Astrocyte (in vitro differentiated cells and primary cell): ENCODE measurements around the gene NOX3. TPM values are rescaled to one million over a fixed set of nuclear protein-coding genes. Genes with fewer than 3 reads are reported as not detected.

Experiments used
- DNase-seq: peaks from one replicate; pipeline ENCODE4 v3.0.0-alpha.2; 2010; ENCODE audit warnings: low read depth
- FAIRE-seq: peaks from 2 replicates; lab custom pipeline; 2011; peaks lifted over from hg19 to GRCh38; lab: Jason Lieb, UNC
- H2AFZ ChIP-seq: 2 replicates; pipeline ENCODE4 v1.6.0; 2012; ENCODE audit warnings: low read depth, low read length, inconsistent platforms
- H3K27ac ChIP-seq: 2 replicates; pipeline ENCODE4 v1.5.1; 2011; ENCODE audit warnings: low read depth, low read length, inconsistent platforms
- H3K27me3 ChIP-seq: 2 replicates; pipeline ENCODE4 v1.6.0; 2011; ENCODE audit warnings: low read length, inconsistent platforms; ENCODE audit not compliant: insufficient read depth
- H3K36me3 ChIP-seq: 2 replicates; pipeline ENCODE4 v1.5.1; 2011; ENCODE audit warnings: low read length, inconsistent platforms; ENCODE audit not compliant: insufficient read depth
- H3K4me1 ChIP-seq: 2 replicates; pipeline ENCODE4 v1.5.1; 2011; ENCODE audit warnings: low read length, inconsistent platforms; ENCODE audit not compliant: insufficient read depth
- H3K4me2 ChIP-seq: 2 replicates; pipeline ENCODE4 v1.6.0; 2012; ENCODE audit warnings: low read length, inconsistent platforms
- H3K4me3 ChIP-seq: 2 replicates; pipeline ENCODE4 v1.5.1; 2011; ENCODE audit warnings: low read depth, mild to moderate bottlenecking, low read length, inconsistent platforms; ENCODE audit not compliant: insufficient read depth
- H3K79me2 ChIP-seq: 2 replicates; pipeline ENCODE4 v1.6.0; 2012; ENCODE audit warnings: mild to moderate bottlenecking, low read length, inconsistent platforms; ENCODE audit not compliant: insufficient read depth
- H3K9ac ChIP-seq: 2 replicates; pipeline ENCODE4 v1.6.0; 2012; ENCODE audit warnings: mild to moderate bottlenecking, low read length, inconsistent platforms
- H3K9me3 ChIP-seq: 2 replicates; pipeline ENCODE4 v1.5.1; 2012; ENCODE audit warnings: low read depth, mild to moderate bottlenecking, low read length, inconsistent platforms; ENCODE audit not compliant: insufficient read depth
- H4K20me1 ChIP-seq: 2 replicates; pipeline ENCODE4 v1.6.0; 2012; ENCODE audit warnings: low read length, inconsistent platforms; ENCODE audit not compliant: insufficient read depth
- H3K27ac Mint-ChIP-seq: one replicate; pipeline ENCODE4 v1.8.0; 2021; ENCODE audit warnings: mild to moderate bottlenecking, mixed read lengths; ENCODE audit not compliant: unreplicated experiment
- H3K27me3 Mint-ChIP-seq: one replicate; pipeline ENCODE4 v1.8.0; 2021; ENCODE audit warnings: low read depth, mixed read lengths; ENCODE audit not compliant: unreplicated experiment
- H3K36me3 Mint-ChIP-seq: one replicate; pipeline ENCODE4 v1.8.0; 2021; ENCODE audit warnings: low read depth, mixed read lengths; ENCODE audit not compliant: unreplicated experiment
- H3K4me1 Mint-ChIP-seq: one replicate; pipeline ENCODE4 v1.8.0; 2021; ENCODE audit warnings: low read depth, mixed read lengths; ENCODE audit not compliant: unreplicated experiment
- H3K4me3 Mint-ChIP-seq: one replicate; pipeline ENCODE4 v1.8.0; 2021; ENCODE audit warnings: mild to moderate bottlenecking, moderate library complexity, mixed read lengths; ENCODE audit not compliant: unreplicated experiment
- H3K9me3 Mint-ChIP-seq: one replicate; pipeline ENCODE4 v1.8.0; 2021; ENCODE audit warnings: mild to moderate bottlenecking, mixed read lengths; ENCODE audit not compliant: unreplicated experiment
- CTCF ChIP-seq: IDR thresholded peaks from 2 replicates; pipeline ENCODE4 v1.5.1; 2011; ENCODE audit warnings: low read depth, mild to moderate bottlenecking, inconsistent platforms, low read length, moderate library complexity; ENCODE audit not compliant: insufficient read depth
- EZH2 ChIP-seq: IDR thresholded peaks from 2 replicates; pipeline ENCODE4 v1.6.1; 2012; ENCODE audit warnings: mild to moderate bottlenecking, low read length, inconsistent platforms; ENCODE audit not compliant: insufficient read depth
- total RNA-seq: library from RNA; stranded (reverse); gene quantifications from 2 replicates; pipeline ENCODE4 v1.2.1, GENCODE V29; 2021

Gene NOX3
- total RNA-seq, 1 donor from 2014 or later, result 0.30 TPM

- no peak overlapping the region for H3K4me3 ChIP-seq
- Mint-ChIP-seq H3K9me3 (peaks cover 29% of the 10 kb centered on the region), H3K27ac (no peak overlapping the region), H3K4me1 (peaks cover 2% of the 10 kb centered on the region), H3K4me3 (no peak overlapping the region), H3K27me3 (no peaks in the 10 kb centered on the region), H3K36me3 (no peaks in the 10 kb centered on the region)
- no peaks in the 10 kb centered on the region for H3K79me2 ChIP-seq
- H3K27me3 ChIP-seq, result no peaks in the 10 kb centered on the region
- DNase-seq (no peak), FAIRE-seq (no peak)
- H3K4me2 ChIP-seq, result no peak overlapping the region
- TF ChIP-seq EZH2 (no peak), CTCF (no peak)
- no peak overlapping the region for H3K9ac ChIP-seq
- peaks cover 9% of the 10 kb centered on the region for H3K9me3 ChIP-seq
- H2AFZ ChIP-seq, result no peak overlapping the region
- no peaks in the 10 kb centered on the region for H3K36me3 ChIP-seq
- H3K27ac ChIP-seq, result no peak overlapping the region
- no peaks in the 10 kb centered on the region for H3K4me1 ChIP-seq
- no peaks in the 10 kb centered on the region for H4K20me1 ChIP-seq
Measured at GRCh38 chr6:155466539-155466938, 10.9 kb upstream of the NOX3 start.

- H3K27me3 Mint-ChIP-seq, result peaks cover 2% of the 10 kb centered on the region
- no peaks in the 10 kb centered on the region for H3K9me3 ChIP-seq
- H3K4me3 ChIP-seq, result no peak overlapping the region
- H4K20me1 ChIP-seq, result no peaks in the 10 kb centered on the region
- H3K9ac ChIP-seq, result no peak overlapping the region
- H3K4me3 Mint-ChIP-seq, result no peak overlapping the region
- FAIRE-seq (no peak), DNase-seq (no peak)
- peak overlapping the region; percentile 30 for H3K27ac Mint-ChIP-seq
- no peaks in the 10 kb centered on the region for H3K79me2 ChIP-seq
- no peaks in the 10 kb centered on the region for H3K4me1 ChIP-seq
- H3K4me1 Mint-ChIP-seq, result peaks cover 8% of the 10 kb centered on the region
- no peaks in the 10 kb centered on the region for H3K9me3 Mint-ChIP-seq
- H3K27me3 ChIP-seq, result no peaks in the 10 kb centered on the region
- no peak overlapping the region for H3K27ac ChIP-seq
- H3K36me3 ChIP-seq, result no peaks in the 10 kb centered on the region
- no peaks in the 10 kb centered on the region for H3K36me3 Mint-ChIP-seq
- H3K4me2 ChIP-seq, result peak overlapping the region; percentile 46
- TF ChIP-seq CTCF (no peak), EZH2 (no peak)
- H2AFZ ChIP-seq, result peak overlapping the region; percentile 48
Measured at GRCh38 chr6:155461556-155461955, 5.9 kb upstream of the NOX3 start.

GRCh38 chr6:155454471-155454870 is 1.2 kb downstream of the NOX3 start:
- Histone ChIP-seq H3K27ac (no peak overlapping the region), H3K27me3 (no peaks in the 10 kb centered on the region), H3K4me2 (no peak overlapping the region), H2AFZ (no peak overlapping the region), H3K36me3 (no peaks in the 10 kb centered on the region), H3K9me3 (no peaks in the 10 kb centered on the region), H4K20me1 (no peaks in the 10 kb centered on the region), H3K79me2 (no peaks in the 10 kb centered on the region), H3K4me1 (no peaks in the 10 kb centered on the region), H3K4me3 (no peak overlapping the region), H3K9ac (no peak overlapping the region)
- no peak for DNase-seq
- H3K27ac Mint-ChIP-seq, result no peak overlapping the region
- FAIRE-seq, result no peak
- TF ChIP-seq CTCF (no peak), EZH2 (no peak)
- peaks cover 6% of the 10 kb centered on the region for H3K4me1 Mint-ChIP-seq
- no peaks in the 10 kb centered on the region for H3K27me3 Mint-ChIP-seq
- no peak overlapping the region for H3K4me3 Mint-ChIP-seq
- no peaks in the 10 kb centered on the region for H3K9me3 Mint-ChIP-seq
- no peaks in the 10 kb centered on the region for H3K36me3 Mint-ChIP-seq
